Spleen (tissue), 7 donors: Measurements from ENCODE around the gene CENPS.

Source experiments
- CTCF ChIP-seq, 11 experiments: fragments of 200-600 bp in 7 of 11; fragments of 450-650 bp in 4 of 11; sonication (generic) in 4 of 11; IDR thresholded peaks in 8 of 11; conservative IDR thresholded peaks in 3 of 11; 1 replicate in 7 of 11; 2 replicates in 4 of 11; pipeline versions ENCODE4 v1.4.0 to v1.8.0; 2016 to 2021; ENCODE audit warnings: antibody characterized with exemption in 11 of 11, inconsistent platforms in 4 of 11, mild to moderate bottlenecking in 1 of 11
- POLR2AphosphoS5 ChIP-seq, 3 donors: sonication (generic); formaldehyde crosslinking; IDR thresholded peaks; one replicate each; pipeline ENCODE4 v1.5.1; 2017; ENCODE audit warnings: antibody characterized with exemption in 3 of 3
- donor health status: DM: no; HTN: no; CAD: no; lungs with moderate emphysema.
- donor health status: DM: no; HTN: no; CAD: no.
- donor health status: DM: no; HTN: no; CAD: no.

GRCh38 chr1:10387677-10388386 lies 42.4 kb upstream of the CENPS start:
- no peak for TF ChIP-seq CTCF (IDR thresholded peaks at IDR 0.05 in 8 of 11, conservative IDR thresholded peaks at IDR 0.05 in 3 of 11)
- no peak for TF ChIP-seq POLR2AphosphoS5 (IDR thresholded peaks at IDR 0.05)
